KMS-11 (cell line): ENCODE data around the gene TMEM72.

Source experiments
- H2AFZ ChIP-seq: fragments of 200-600 bp; sonication (generic); 2 replicates; pipeline ENCODE4 v1.6.1; 2016; ENCODE audit warnings: antibody characterized with exemption, mixed run types, low read depth
- H3K27ac ChIP-seq: fragments of 200-600 bp; sonication (generic); 2 replicates; pipeline ENCODE4 v1.6.1; 2016; ENCODE audit warnings: mild to moderate bottlenecking, mixed run types
- H3K27me3 ChIP-seq: fragments of 200-600 bp; sonication (generic); 2 replicates; pipeline ENCODE4 v1.6.1; 2017; ENCODE audit warnings: mild to moderate bottlenecking, low read depth, mixed run types, moderate library complexity; ENCODE audit not compliant: insufficient read depth
- H3K36me3 ChIP-seq: fragments of 200-600 bp; sonication (generic); 2 replicates; pipeline ENCODE4 v1.6.1; 2017; ENCODE audit warnings: mild to moderate bottlenecking, mixed run types; ENCODE audit not compliant: insufficient read depth
- H3K4me1 ChIP-seq: fragments of 200-600 bp; sonication (generic); 2 replicates; pipeline ENCODE4 v1.6.1; 2016; ENCODE audit warnings: mild to moderate bottlenecking, low read depth, mixed run types; ENCODE audit not compliant: poor library complexity, severe bottlenecking
- H3K4me2 ChIP-seq: fragments of 200-600 bp; sonication (generic); 2 replicates; pipeline ENCODE4 v1.7.0; 2016; ENCODE audit warnings: mild to moderate bottlenecking, mixed run types
- H3K4me3 ChIP-seq: fragments of 200-600 bp; sonication (generic); IDR thresholded peaks from 2 replicates; pipeline ENCODE4 v1.6.1; 2017; ENCODE audit warnings: low read depth, low read length, mixed read lengths; ENCODE audit not compliant: insufficient read depth
- H3K79me2 ChIP-seq: fragments of 200-600 bp; sonication (generic); 2 replicates; pipeline ENCODE4 v1.6.1; 2016; ENCODE audit warnings: low read depth, mixed run types; ENCODE audit not compliant: insufficient read depth
- H3K9ac ChIP-seq: fragments of 200-600 bp; sonication (generic); 2 replicates; pipeline ENCODE4 v1.6.1; 2016; ENCODE audit warnings: mild to moderate bottlenecking, mixed run types
- H4K20me1 ChIP-seq: fragments of 200-600 bp; sonication (generic); 2 replicates; pipeline ENCODE4 v1.6.1; 2016; ENCODE audit warnings: mild to moderate bottlenecking, mixed run types; ENCODE audit not compliant: insufficient read depth
- CTCF ChIP-seq: fragments of 200-600 bp; sonication (generic); conservative IDR thresholded peaks from 2 replicates; pipeline ENCODE4 v1.6.1; 2017; ENCODE audit warnings: low read depth, mild to moderate bottlenecking, antibody characterized with exemption, low read length, moderate library complexity, mixed read lengths

The TMEM72 gene

GRCh38 chr10:44975431-44976331 is 64.5 kb downstream of the TMEM72 start:
- peak overlapping the region; percentile 57 for H3K27ac ChIP-seq
- no peaks in the 10 kb centered on the region for H4K20me1 ChIP-seq
- peaks cover 89% of the 10 kb centered on the region for H3K4me1 ChIP-seq
- peaks cover 53% of the 10 kb centered on the region for H3K79me2 ChIP-seq
- H2AFZ ChIP-seq, result no peak overlapping the region
- no peaks in the 10 kb centered on the region for H3K27me3 ChIP-seq
- peak overlapping the region; percentile 91 for H3K4me2 ChIP-seq
- H3K36me3 ChIP-seq, result 0 out of 2 replicates have a peak, but pooled peaks cover 4% of the 10 kb centered on the region
- H3K4me3 ChIP-seq, result no peak overlapping the region
- TF ChIP-seq CTCF, result no peak
- H3K9ac ChIP-seq, result peak overlapping the region; percentile 60

GRCh38 chr10:44976352-44977198 is 65.4 kb downstream of the TMEM72 start:
- Histone ChIP-seq H4K20me1 (no peaks in the 10 kb centered on the region), H3K4me1 (peaks cover 89% of the 10 kb centered on the region), H3K36me3 (0 out of 2 replicates have a peak, but pooled peaks cover 3% of the 10 kb centered on the region), H3K4me2 (peak overlapping the region; percentile 91), H3K79me2 (peaks cover 52% of the 10 kb centered on the region), H3K27ac (peak overlapping the region; percentile 57), H2AFZ (no peak overlapping the region), H3K27me3 (no peaks in the 10 kb centered on the region), H3K4me3 (no peak overlapping the region), H3K9ac (peak overlapping the region; percentile 60)
- no peak for TF ChIP-seq CTCF

- H3K4me1 ChIP-seq, result peaks cover 79% of the 10 kb centered on the region
- peak overlapping the region; percentile 60 for H3K9ac ChIP-seq
- H3K4me3 ChIP-seq, result no peak overlapping the region
- no peak for TF ChIP-seq CTCF
- H4K20me1 ChIP-seq, result no peaks in the 10 kb centered on the region
- H3K4me2 ChIP-seq, result peak overlapping the region; percentile 91
- no peak overlapping the region for H2AFZ ChIP-seq
- H3K79me2 ChIP-seq, result peaks cover 42% of the 10 kb centered on the region
- H3K36me3 ChIP-seq, result 0 out of 2 replicates have a peak, but pooled peaks cover 3% of the 10 kb centered on the region
- no peaks in the 10 kb centered on the region for H3K27me3 ChIP-seq
- H3K27ac ChIP-seq, result peak overlapping the region; percentile 57
Observed at GRCh38 chr10:44977287-44978212, 66.4 kb downstream of the TMEM72 start.

- TF ChIP-seq CTCF, result no peak
- H2AFZ ChIP-seq, result no peak overlapping the region
- H3K36me3 ChIP-seq, result 0 out of 2 replicates have a peak, but pooled peaks cover 3% of the 10 kb centered on the region
- H3K9ac ChIP-seq, result peak overlapping the region; percentile 60
- no peak overlapping the region for H3K4me3 ChIP-seq
- H3K27ac ChIP-seq, result peak overlapping the region; percentile 57
- no peaks in the 10 kb centered on the region for H3K27me3 ChIP-seq
- H3K79me2 ChIP-seq, result peaks cover 41% of the 10 kb centered on the region
- peak overlapping the region; percentile 91 for H3K4me2 ChIP-seq
- peaks cover 72% of the 10 kb centered on the region for H3K4me1 ChIP-seq
- no peaks in the 10 kb centered on the region for H4K20me1 ChIP-seq
Observed at GRCh38 chr10:44978213-44978569, 67.1 kb downstream of the TMEM72 start.
